Smooth muscle cell of bladder (primary cell): ENCODE results near the gene PVR. TPM values are rescaled to one million over a fixed set of nuclear protein-coding genes. Genes with fewer than 3 reads are reported as not detected.

ENCODE experiments used
- total RNA-seq: library from RNA; depleted of rRNA; stranded (reverse); fragments of >200 nt; gene quantifications from 2 replicates; pipeline ENCODE4 v1.2.3, GENCODE V29; 2014

Gene PVR, protein sequence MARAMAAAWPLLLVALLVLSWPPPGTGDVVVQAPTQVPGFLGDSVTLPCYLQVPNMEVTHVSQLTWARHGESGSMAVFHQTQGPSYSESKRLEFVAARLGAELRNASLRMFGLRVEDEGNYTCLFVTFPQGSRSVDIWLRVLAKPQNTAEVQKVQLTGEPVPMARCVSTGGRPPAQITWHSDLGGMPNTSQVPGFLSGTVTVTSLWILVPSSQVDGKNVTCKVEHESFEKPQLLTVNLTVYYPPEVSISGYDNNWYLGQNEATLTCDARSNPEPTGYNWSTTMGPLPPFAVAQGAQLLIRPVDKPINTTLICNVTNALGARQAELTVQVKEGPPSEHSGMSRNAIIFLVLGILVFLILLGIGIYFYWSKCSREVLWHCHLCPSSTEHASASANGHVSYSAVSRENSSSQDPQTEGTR
- 40.5 and 52.5 TPM in 2 replicates for total RNA-seq

GRCh38 chr19:44643605-44644401 lies at the start of gene PVR:
Gene PVR (plus strand): TSS chr19:44643910. CDS start chr19:44644097, 187 bp downstream.

DNA sequence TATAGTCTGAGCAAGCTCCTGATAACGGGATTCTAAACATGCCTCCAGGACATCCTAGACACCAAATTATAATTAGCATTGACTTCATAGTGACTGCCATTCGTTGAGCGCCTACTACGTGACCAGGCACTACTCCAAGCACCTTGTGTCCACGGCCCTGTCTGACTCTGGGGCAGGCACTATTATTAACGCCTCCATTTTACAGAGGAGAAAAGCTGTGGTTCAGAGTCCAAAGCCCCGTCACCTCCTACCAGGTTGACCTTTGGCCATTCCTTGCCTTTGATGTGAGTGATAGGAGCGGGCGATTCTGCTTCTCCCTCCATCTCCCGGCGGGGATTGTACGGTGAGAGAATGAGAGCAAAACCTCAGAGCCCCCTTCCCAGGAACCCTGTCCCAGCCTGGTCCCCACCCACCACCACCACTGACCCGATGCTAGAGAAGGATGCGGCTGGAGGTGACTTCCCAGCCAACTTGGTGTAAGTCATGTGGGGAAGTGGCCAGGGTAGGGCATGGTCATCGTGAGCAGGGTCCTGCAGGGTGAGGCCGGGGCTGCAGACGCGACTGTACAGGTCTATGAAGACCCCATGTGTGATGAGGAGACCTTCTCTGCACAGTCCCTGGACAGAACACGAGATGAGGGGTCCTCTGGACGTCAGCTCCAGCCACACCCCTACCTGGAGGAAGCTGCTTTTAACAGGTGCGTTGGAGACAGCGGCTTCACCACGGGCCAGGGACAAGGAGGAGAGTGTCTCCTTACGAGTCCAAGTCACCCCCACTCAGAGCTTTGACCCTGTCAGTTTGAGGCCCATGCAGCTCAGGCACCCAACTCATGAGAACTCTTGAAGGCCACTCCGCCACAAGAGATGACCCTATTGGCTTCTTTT lies 30.2 kb upstream of the PVR start, which contains the start of gene IGSF23:
Gene IGSF23 (plus strand): TSS at position 269 of the 884 bp plus-strand sequence. CDS start 83 bp downstream, at position 352.

DNA sequence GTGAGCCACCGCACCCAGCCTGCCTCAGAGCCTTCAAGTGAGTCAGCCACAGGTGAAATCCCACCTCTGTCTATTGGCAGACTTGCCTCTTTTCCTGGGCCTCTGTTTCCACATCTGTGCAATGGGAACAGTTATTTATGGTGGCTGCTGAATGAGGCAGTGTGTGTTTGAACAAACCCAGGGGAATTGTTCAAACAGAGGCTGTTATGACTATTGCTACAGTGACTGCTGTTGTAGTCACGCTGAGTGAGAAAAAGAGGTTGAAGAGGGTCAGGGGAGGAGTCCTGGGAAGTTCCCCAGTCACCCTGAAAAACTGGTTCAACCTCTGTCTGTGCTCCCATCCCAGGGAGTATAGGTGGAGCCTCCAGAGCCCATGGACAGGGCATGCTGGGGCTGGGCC lies 27.7 kb downstream of the PVR start, which contains the start of gene CEACAM19:
Gene CEACAM19 (plus strand): TSS at position 83 of the 400 bp plus-strand sequence. CDS start 450 bp downstream, outside the sequence.

DNA sequence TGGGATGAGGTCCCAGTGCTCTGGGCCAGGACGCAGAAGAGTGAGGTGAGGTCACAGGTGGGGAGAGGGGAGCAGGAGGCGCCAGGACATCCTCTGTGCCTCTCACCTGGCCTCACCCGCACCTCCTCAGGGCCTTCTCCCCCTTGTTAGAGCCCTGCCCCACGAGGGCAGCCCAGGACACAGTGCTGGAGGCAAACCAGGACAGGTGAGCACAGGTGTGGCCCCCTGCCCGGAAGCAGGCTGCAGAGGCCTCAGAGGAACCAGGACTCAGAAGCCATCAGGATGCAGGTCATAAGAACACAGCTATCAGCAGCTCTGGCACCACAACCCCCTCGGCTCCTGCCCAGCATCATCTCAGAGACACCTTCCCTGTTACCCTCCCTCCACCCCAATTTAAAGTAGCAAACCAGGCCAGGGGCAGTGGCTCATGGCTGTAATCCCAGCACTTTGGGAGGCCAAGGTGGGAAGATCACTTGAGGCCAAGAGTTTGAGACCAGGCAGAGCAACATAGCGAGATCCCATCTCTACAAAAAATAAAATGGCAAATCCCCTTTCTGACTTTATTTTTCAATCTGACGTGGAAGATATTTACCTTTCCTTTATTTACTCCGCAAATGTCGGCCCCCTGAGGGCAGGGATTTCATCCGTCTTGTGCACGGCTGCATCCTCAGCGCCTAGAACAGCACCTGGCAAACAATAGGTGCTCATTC lies 54.9 kb downstream of the PVR start, which contains the start of gene CEACAM16:
Gene CEACAM16 (plus strand): TSS at position 660 of the 710 bp plus-strand sequence. CDS start 2,306 bp downstream, outside the sequence.

Other genes starting within 250 kb of the PVR start
- 2.0 and 2.4 TPM in 2 replicates for gene ZNF285, start 242.3 kb upstream of the PVR start, total RNA-seq
- gene ZNF229, start 195.4 kb upstream of the PVR start, total RNA-seq: 12.2 and 13.5 TPM in 2 replicates
- gene ZNF180, start 143.4 kb upstream of the PVR start, total RNA-seq: 5.7 and 7.1 TPM in 2 replicates
- gene CEACAM20, start 114.2 kb upstream of the PVR start, total RNA-seq: not detected in 2 replicates
- gene IGSF23, start 30.3 kb upstream of the PVR start, total RNA-seq: not detected in 2 replicates
- 2.0 and 2.4 TPM in 2 replicates for gene CEACAM19, start 27.6 kb downstream of the PVR start, total RNA-seq
- not detected in 2 replicates for gene CEACAM16, start 55.2 kb downstream of the PVR start, total RNA-seq
- gene BCL3, start 104.8 kb downstream of the PVR start, total RNA-seq: 6.3 and 8.0 TPM in 2 replicates
- gene CBLC, start 134.0 kb downstream of the PVR start, total RNA-seq: 0.14 TPM in 1 of 2 replicates, not detected in the other
- 5.0 and 6.1 TPM in 2 replicates for gene BCAM, start 165.2 kb downstream of the PVR start, total RNA-seq
- gene NECTIN2, start 202.4 kb downstream of the PVR start, total RNA-seq: 57.8 and 61.3 TPM in 2 replicates
- gene TOMM40, start 247.3 kb downstream of the PVR start, total RNA-seq: 31.4 and 35.1 TPM in 2 replicates